Measurements from ENCODE around the gene CCDC102B. TPM values are rescaled to one million over a fixed set of nuclear protein-coding genes. Genes with fewer than 3 reads are reported as not detected.

Gene CCDC102B
- total and polyA plus RNA-seq, 2 donors (not counting 1 experiment from before 2014, with no cell fraction given) = 3.9 to 4.0 TPM

GRCh38 chr18:68843473-68844089 is 45.7 kb downstream of the CCDC102B start:
- ChIA-PET CTCF (no interaction called here), POLR2A (no interaction called here)
- Mint-ChIP-seq H3K4me3 (no peak overlapping the region), H3K27ac (no peak overlapping the region), H3K9me3 (ENCODE audit: insufficient read depth) (no peaks in the 10 kb centered on the region), H3K4me1 (no peaks in the 10 kb centered on the region), H3K27me3 (no peaks in the 10 kb centered on the region)
- Histone ChIP-seq H3K36me3 (replicated peaks in 1 of 2; ENCODE audit: control extremely low read depth in 1 of 2, control insufficient read depth in 1 of 2, extremely low read depth in 1 of 2, insufficient read depth in 2 of 2, low read length in 1 of 2) (no peaks in the 10 kb centered on the region), H2AFZ (ENCODE audit: insufficient read depth, low read depth, low read length, poor library complexity, severe bottlenecking) (no peak overlapping the region), H4K20me1 (ENCODE audit: control insufficient read depth, insufficient read depth, low read length, poor library complexity, severe bottlenecking) (no peaks in the 10 kb centered on the region), H3K9me3 (ENCODE audit: control extremely low read depth in 1 of 3, control insufficient read depth in 2 of 3, insufficient read depth in 1 of 3, low read length in 2 of 3) (no peaks in the 10 kb centered on the region), H3K79me2 (ENCODE audit: control insufficient read depth, insufficient read depth, low read length) (no peaks in the 10 kb centered on the region), H3K27ac (ENCODE audit: low read length in 2 of 2) (no peak overlapping the region), H3K4me3 (ENCODE audit: control extremely low read depth in 1 of 5, extremely low read depth in 1 of 5, insufficient read depth in 1 of 5, low read depth in 2 of 5, low read length in 4 of 5) (no peak overlapping the region), H3K4me1 (ENCODE audit: control insufficient read depth in 2 of 2, insufficient read depth in 2 of 2, low read length in 2 of 2) (no peaks in the 10 kb centered on the region), H3K9ac (ENCODE audit: low read length) (no peak overlapping the region), H3K4me2 (replicated peaks; ENCODE audit: low read depth, low read length, poor library complexity, severe bottlenecking) (no peak overlapping the region), H3K27me3 (replicated peaks in 1 of 4; ENCODE audit: control extremely low read depth in 1 of 4, control insufficient read depth in 3 of 4, insufficient read depth in 4 of 4, low read length in 3 of 4) (no peaks in the 10 kb centered on the region)
- ATAC-seq (ENCODE audit: low read depth) = no peak
- no peak for TF ChIP-seq CTCF (IDR thresholded peaks at IDR 0.05)
- no peak for TF ChIP-seq EZH2 (IDR thresholded peaks at IDR 0.05; ENCODE audit: borderline replicate concordance, insufficient read depth, low read depth, low read length, poor library complexity, severe bottlenecking)
- no CpG with 5 or more reads among the region's 2 CpGs for WGBS (ENCODE audit: insufficient coverage)
- intact Hi-C loops (cut with micrococcal nuclease) = no loop called here
- DNase-seq = no peak

GRCh38 chr18:68847219-68847837 is 49.4 kb downstream of the CCDC102B start:
- no peak overlapping the region for H2AFZ ChIP-seq (ENCODE audit: insufficient read depth, low read depth, low read length, poor library complexity, severe bottlenecking)
- DNase-seq (peak; percentile 7), ATAC-seq (ENCODE audit: low read depth) (no peak)
- H3K4me3 ChIP-seq (ENCODE audit: control extremely low read depth in 1 of 5, extremely low read depth in 1 of 5, insufficient read depth in 1 of 5, low read depth in 2 of 5, low read length in 4 of 5) = no peak overlapping the region
- no peaks in the 10 kb centered on the region for H3K4me1 ChIP-seq (ENCODE audit: control insufficient read depth in 2 of 2, insufficient read depth in 2 of 2, low read length in 2 of 2)
- no peaks in the 10 kb centered on the region for H4K20me1 ChIP-seq (ENCODE audit: control insufficient read depth, insufficient read depth, low read length, poor library complexity, severe bottlenecking)
- intact Hi-C loops (cut with micrococcal nuclease) = loop anchor here (2.0 kb wide), 1 partner anchor 1239 kb away; no protein-coding TSS in a partner anchor
- no peak overlapping the region for H3K27ac ChIP-seq (ENCODE audit: low read length in 2 of 2)
- no peaks in the 10 kb centered on the region for H3K27me3 Mint-ChIP-seq
- H3K4me3 Mint-ChIP-seq = no peak overlapping the region
- no peaks in the 10 kb centered on the region for H3K9me3 ChIP-seq (ENCODE audit: control extremely low read depth in 1 of 3, control insufficient read depth in 2 of 3, insufficient read depth in 1 of 3, low read length in 2 of 3)
- no CpG with 5 or more reads among the region's 3 CpGs for WGBS (ENCODE audit: insufficient coverage)
- ChIA-PET POLR2A (no interaction called here), CTCF (no interaction called here)
- H3K36me3 ChIP-seq (replicated peaks in 1 of 2; ENCODE audit: control extremely low read depth in 1 of 2, control insufficient read depth in 1 of 2, extremely low read depth in 1 of 2, insufficient read depth in 2 of 2, low read length in 1 of 2) = no peaks in the 10 kb centered on the region
- no peak overlapping the region for H3K4me2 ChIP-seq (replicated peaks; ENCODE audit: low read depth, low read length, poor library complexity, severe bottlenecking)
- H3K27me3 ChIP-seq (replicated peaks in 1 of 4; ENCODE audit: control extremely low read depth in 1 of 4, control insufficient read depth in 3 of 4, insufficient read depth in 4 of 4, low read length in 3 of 4) = no peaks in the 10 kb centered on the region
- no peaks in the 10 kb centered on the region for H3K9me3 Mint-ChIP-seq (ENCODE audit: insufficient read depth)
- H3K79me2 ChIP-seq (ENCODE audit: control insufficient read depth, insufficient read depth, low read length) = no peaks in the 10 kb centered on the region
- no peaks in the 10 kb centered on the region for H3K4me1 Mint-ChIP-seq
- H3K27ac Mint-ChIP-seq = no peak overlapping the region
- peak; percentile 68 for TF ChIP-seq CTCF (IDR thresholded peaks at IDR 0.05)
- TF ChIP-seq EZH2 (IDR thresholded peaks at IDR 0.05; ENCODE audit: borderline replicate concordance, insufficient read depth, low read depth, low read length, poor library complexity, severe bottlenecking) = no peak
- H3K9ac ChIP-seq (ENCODE audit: low read length) = no peak overlapping the region
